ENCODE results near the gene MICAL2. TPM values are rescaled to one million over a fixed set of nuclear protein-coding genes. Genes with fewer than 3 reads are reported as not detected.

Gene MICAL2
- total RNA-seq, 1 donor, result 156 TPM

DNA sequence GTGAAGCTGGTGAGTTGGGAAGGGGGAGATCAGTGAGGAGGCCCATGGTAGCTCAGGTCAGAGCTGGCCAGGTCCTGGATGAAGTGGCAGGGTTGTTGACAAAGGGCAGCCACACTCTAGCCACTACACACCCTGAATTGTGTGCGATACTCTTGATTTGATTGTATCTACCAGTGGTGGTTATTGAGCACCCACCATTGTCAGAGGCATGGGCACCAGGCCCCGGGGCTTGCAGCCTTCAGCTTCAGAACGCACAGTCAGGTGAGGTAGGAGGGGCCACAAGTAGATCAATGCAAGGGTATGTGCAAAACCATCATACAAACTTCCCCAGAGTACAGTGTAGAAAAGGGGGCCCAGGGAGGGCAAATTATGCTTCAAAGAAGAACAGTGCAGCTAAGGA, 38.1 kb downstream of the MICAL2 start:
- H3K9me3 ChIP-seq (ENCODE audit: low read depth, low read length), result no peaks in the 10 kb centered on the region
- H2AFZ ChIP-seq (ENCODE audit: low read length), result no peak overlapping the region
- H3K36me3 ChIP-seq (ENCODE audit: insufficient read depth, low read length), result peaks cover 54% of the 10 kb centered on the region
- no peak overlapping the region for H3K4me3 ChIP-seq (ENCODE audit: insufficient read depth, low read length)
- H3K4me2 ChIP-seq (ENCODE audit: insufficient read depth, low read length), result no peak overlapping the region
- H3K79me2 ChIP-seq (ENCODE audit: insufficient read depth, low read length), result peaks cover 85% of the 10 kb centered on the region
- peaks cover 41% of the 10 kb centered on the region for H3K4me1 ChIP-seq (ENCODE audit: insufficient read depth, low read length)
- H4K20me1 ChIP-seq (ENCODE audit: insufficient read depth, low read length), result peaks cover 9% of the 10 kb centered on the region
- no peak for TF ChIP-seq CTCF (IDR thresholded peaks at IDR 0.05; ENCODE audit: extremely low read depth, low read depth, low read length)
- no peak for DNase-seq (ENCODE audit: insufficient read length, low spot score, missing footprints)
- H3K27me3 ChIP-seq (ENCODE audit: insufficient read depth, low read length), result no peaks in the 10 kb centered on the region
- peak overlapping the region; percentile 57 for H3K27ac ChIP-seq (ENCODE audit: low read depth, low read length)

GRCh38 chr11:12148882-12149281, 38.5 kb downstream of the MICAL2 start:
- no peak overlapping the region for H3K4me2 ChIP-seq (ENCODE audit: insufficient read depth, low read length)
- H3K4me3 ChIP-seq (ENCODE audit: insufficient read depth, low read length), result no peak overlapping the region
- TF ChIP-seq CTCF (IDR thresholded peaks at IDR 0.05; ENCODE audit: extremely low read depth, low read depth, low read length), result no peak
- peaks cover 85% of the 10 kb centered on the region for H3K79me2 ChIP-seq (ENCODE audit: insufficient read depth, low read length)
- DNase-seq (ENCODE audit: insufficient read length, low spot score, missing footprints), result no peak
- H3K4me1 ChIP-seq (ENCODE audit: insufficient read depth, low read length), result peaks cover 37% of the 10 kb centered on the region
- H4K20me1 ChIP-seq (ENCODE audit: insufficient read depth, low read length), result peaks cover 9% of the 10 kb centered on the region
- no peaks in the 10 kb centered on the region for H3K27me3 ChIP-seq (ENCODE audit: insufficient read depth, low read length)
- H3K27ac ChIP-seq (ENCODE audit: low read depth, low read length), result peak overlapping the region; percentile 57
- H2AFZ ChIP-seq (ENCODE audit: low read length), result no peak overlapping the region
- H3K36me3 ChIP-seq (ENCODE audit: insufficient read depth, low read length), result peaks cover 57% of the 10 kb centered on the region
- H3K9me3 ChIP-seq (ENCODE audit: low read depth, low read length), result no peaks in the 10 kb centered on the region

GRCh38 chr11:12149672-12150225, 39.4 kb downstream of the MICAL2 start:
- H2AFZ ChIP-seq (ENCODE audit: low read length), result no peak overlapping the region
- H4K20me1 ChIP-seq (ENCODE audit: insufficient read depth, low read length), result peaks cover 9% of the 10 kb centered on the region
- DNase-seq (ENCODE audit: insufficient read length, low spot score, missing footprints), result no peak
- H3K36me3 ChIP-seq (ENCODE audit: insufficient read depth, low read length), result peaks cover 57% of the 10 kb centered on the region
- H3K79me2 ChIP-seq (ENCODE audit: insufficient read depth, low read length), result peaks cover 82% of the 10 kb centered on the region
- H3K9me3 ChIP-seq (ENCODE audit: low read depth, low read length), result no peaks in the 10 kb centered on the region
- H3K4me3 ChIP-seq (ENCODE audit: insufficient read depth, low read length), result no peak overlapping the region
- H3K27me3 ChIP-seq (ENCODE audit: insufficient read depth, low read length), result no peaks in the 10 kb centered on the region
- H3K27ac ChIP-seq (ENCODE audit: low read depth, low read length), result peak overlapping the region; percentile 57
- no peak overlapping the region for H3K4me2 ChIP-seq (ENCODE audit: insufficient read depth, low read length)
- H3K4me1 ChIP-seq (ENCODE audit: insufficient read depth, low read length), result peaks cover 29% of the 10 kb centered on the region
- TF ChIP-seq CTCF (IDR thresholded peaks at IDR 0.05; ENCODE audit: extremely low read depth, low read depth, low read length), result no peak

GRCh38 chr11:12150831-12151382, 40.5 kb downstream of the MICAL2 start:
- peak; percentile 90 for DNase-seq (ENCODE audit: insufficient read length, low spot score, missing footprints)
- no peaks in the 10 kb centered on the region for H3K9me3 ChIP-seq (ENCODE audit: low read depth, low read length)
- H3K4me1 ChIP-seq (ENCODE audit: insufficient read depth, low read length), result peaks cover 30% of the 10 kb centered on the region
- peak overlapping the region; percentile 57 for H3K27ac ChIP-seq (ENCODE audit: low read depth, low read length)
- no peaks in the 10 kb centered on the region for H3K27me3 ChIP-seq (ENCODE audit: insufficient read depth, low read length)
- peaks cover 80% of the 10 kb centered on the region for H3K79me2 ChIP-seq (ENCODE audit: insufficient read depth, low read length)
- H3K36me3 ChIP-seq (ENCODE audit: insufficient read depth, low read length), result peaks cover 59% of the 10 kb centered on the region
- H3K4me3 ChIP-seq (ENCODE audit: insufficient read depth, low read length), result no peak overlapping the region
- H2AFZ ChIP-seq (ENCODE audit: low read length), result no peak overlapping the region
- H4K20me1 ChIP-seq (ENCODE audit: insufficient read depth, low read length), result peaks cover 9% of the 10 kb centered on the region
- no peak for TF ChIP-seq CTCF (IDR thresholded peaks at IDR 0.05; ENCODE audit: extremely low read depth, low read depth, low read length)
- H3K4me2 ChIP-seq (ENCODE audit: insufficient read depth, low read length), result no peak overlapping the region

Measured in osteoblast (primary cell).